Endodermal cell (in vitro differentiated cells): Measurements from ENCODE around the gene HCFC1. TPM values are rescaled to one million over a fixed set of nuclear protein-coding genes. Genes with fewer than 3 reads are reported as not detected.

ENCODE experiments used
- DNase-seq: peaks from one replicate; pipeline ENCODE4 v3.0.0-alpha.2; 2017
- H3K27ac ChIP-seq: 2 replicates; pipeline ENCODE4 v1.5.1; 2013; ENCODE audit warnings: mild to moderate bottlenecking, low read depth, low read length, moderate library complexity
- H3K27me3 ChIP-seq: 2 replicates; pipeline ENCODE4 v1.6.1; 2013; ENCODE audit warnings: mild to moderate bottlenecking, low read length, moderate library complexity; ENCODE audit not compliant: insufficient read depth, control insufficient read depth, poor library complexity, severe bottlenecking
- H3K36me3 ChIP-seq: 2 replicates; pipeline ENCODE4 v1.7.0; 2013; ENCODE audit warnings: mild to moderate bottlenecking, low read length, moderate library complexity; ENCODE audit not compliant: control insufficient read depth, insufficient read depth
- H3K4me1 ChIP-seq: one replicate; pipeline ENCODE4 v1.7.0; 2013; ENCODE audit warnings: low read length; ENCODE audit not compliant: control insufficient read depth, insufficient read depth
- H3K4me3 ChIP-seq: 2 replicates; pipeline ENCODE4 v1.5.1; 2013; ENCODE audit warnings: mild to moderate bottlenecking, low read length, moderate library complexity
- H3K9ac ChIP-seq: 2 replicates; pipeline ENCODE4 v1.6.1; 2013; ENCODE audit warnings: mild to moderate bottlenecking, low read length, moderate library complexity; ENCODE audit not compliant: poor library complexity, severe bottlenecking; ENCODE audit errors: extremely low read depth
- H3K9me3 ChIP-seq: 2 replicates; pipeline ENCODE4 v1.6.1; 2013; ENCODE audit warnings: mild to moderate bottlenecking, low read length, moderate library complexity; ENCODE audit not compliant: control insufficient read depth
- H3K27ac Mint-ChIP-seq: 2 replicates; pipeline ENCODE4 v1.8.0; 2020; ENCODE audit warnings: mixed read lengths
- H3K27me3 Mint-ChIP-seq: 2 replicates; pipeline ENCODE4 v1.8.0; 2021; ENCODE audit warnings: mild to moderate bottlenecking, mixed read lengths; ENCODE audit not compliant: insufficient read depth
- H3K36me3 Mint-ChIP-seq: 2 replicates; pipeline ENCODE4 v1.8.0; 2020; ENCODE audit warnings: low read depth, mixed read lengths
- H3K4me1 Mint-ChIP-seq: 2 replicates; pipeline ENCODE4 v1.8.0; 2020; ENCODE audit warnings: mixed read lengths
- H3K4me3 Mint-ChIP-seq: 2 replicates; pipeline ENCODE4 v1.8.0; 2020; ENCODE audit warnings: mild to moderate bottlenecking, moderate library complexity, mixed read lengths
- H3K9me3 Mint-ChIP-seq: 2 replicates; pipeline ENCODE4 v1.8.0; 2020; ENCODE audit warnings: mild to moderate bottlenecking, mixed read lengths
- CTCF ChIP-seq: fragments of 200-600 bp; sonication (generic); conservative IDR thresholded peaks from 2 replicates; pipeline ENCODE4 v1.5.0; 2021; ENCODE audit warnings: antibody characterized with exemption, mild to moderate bottlenecking
- WGBS, 2 experiments: methylation state at CpG; one replicate each; pipeline versions ENCODE4 v1.1.5 to v1.1.7; 2013; ENCODE audit warnings: missing lambda C conversion rate in 2 of 2, mixed read lengths in 1 of 2; ENCODE audit not compliant: insufficient coverage in 1 of 2, insufficient read length in 1 of 2; 5-methylcytosine and 5-hydroxymethylcytosine counted together
- total RNA-seq, 2 donors: library from RNA; stranded (reverse); fragmentation: NEBNext Ultra II Directional in 1 of 2; extraction: Animal tissue kit (Norgen Biotek cat#: 25700) in 1 of 2; gene quantifications; 2 replicates in 1 of 2; 3 replicates in 1 of 2; pipeline ENCODE4 v1.2.1, GENCODE V29; 2021

Gene HCFC1
- total RNA-seq, 2 donors from 2014 or later, result 93.4 to 112 TPM

GRCh38 chrX:153927672-153927921 lies 44.0 kb downstream of the HCFC1 start:
- no peak for TF ChIP-seq CTCF
- Mint-ChIP-seq H3K27ac (peak overlapping the region; percentile 86), H3K36me3 (peaks cover 12% of the 10 kb centered on the region), H3K27me3 (no peaks in the 10 kb centered on the region), H3K9me3 (peaks cover 71% of the 10 kb centered on the region), H3K4me3 (peak overlapping the region; percentile 71), H3K4me1 (peaks cover 3% of the 10 kb centered on the region)
- H3K9me3 ChIP-seq, result no peaks in the 10 kb centered on the region
- H3K27ac ChIP-seq, result peak overlapping the region; percentile 94
- DNase-seq, result no peak
- 3% methylated on average over 8 of the region's 8 CpGs; no CpG with 5 or more reads in 1 of the 2 experiments for WGBS, 2 experiments
- H3K27me3 ChIP-seq, result no peaks in the 10 kb centered on the region
- H3K9ac ChIP-seq, result peak overlapping the region; percentile 79
- H3K36me3 ChIP-seq, result peaks cover 5% of the 10 kb centered on the region
- peak overlapping the region; percentile 82 for H3K4me3 ChIP-seq
- no peaks in the 10 kb centered on the region for H3K4me1 ChIP-seq

GRCh38 chrX:153926858-153927671 lies 44.6 kb downstream of the HCFC1 start:
- no peaks in the 10 kb centered on the region for H3K27me3 ChIP-seq
- no peak for TF ChIP-seq CTCF
- H3K9me3 ChIP-seq, result no peaks in the 10 kb centered on the region
- no peak for DNase-seq
- peaks cover 70% of the 10 kb centered on the region for H3K9me3 Mint-ChIP-seq
- H3K4me3 Mint-ChIP-seq, result peak overlapping the region; percentile 71
- H3K9ac ChIP-seq, result peak overlapping the region; percentile 79
- 10 to 29% methylated on average over 7 to 25 of the region's 31 CpGs for WGBS, 2 experiments
- no peaks in the 10 kb centered on the region for H3K27me3 Mint-ChIP-seq
- H3K4me1 ChIP-seq, result no peaks in the 10 kb centered on the region
- H3K36me3 ChIP-seq, result peaks cover 5% of the 10 kb centered on the region
- peaks cover 6% of the 10 kb centered on the region for H3K4me1 Mint-ChIP-seq
- peaks cover 12% of the 10 kb centered on the region for H3K36me3 Mint-ChIP-seq
- peak overlapping the region; percentile 82 for H3K4me3 ChIP-seq
- H3K27ac ChIP-seq, result peak overlapping the region; percentile 94
- peak overlapping the region; percentile 86 for H3K27ac Mint-ChIP-seq

- H3K27ac ChIP-seq, result peak overlapping the region; percentile 94
- H3K36me3 ChIP-seq, result peaks cover 4% of the 10 kb centered on the region
- H3K27me3 ChIP-seq, result no peaks in the 10 kb centered on the region
- Mint-ChIP-seq H3K4me1 (peaks cover 6% of the 10 kb centered on the region), H3K9me3 (peaks cover 66% of the 10 kb centered on the region), H3K36me3 (peaks cover 8% of the 10 kb centered on the region), H3K27me3 (no peaks in the 10 kb centered on the region), H3K4me3 (peak overlapping the region; percentile 71), H3K27ac (no peak overlapping the region)
- H3K9ac ChIP-seq, result no peak overlapping the region
- no peaks in the 10 kb centered on the region for H3K4me1 ChIP-seq
- H3K9me3 ChIP-seq, result no peaks in the 10 kb centered on the region
- H3K4me3 ChIP-seq, result no peak overlapping the region
- no peak for TF ChIP-seq CTCF
- no peak for DNase-seq
- 23% methylated on average over 3 of the region's 4 CpGs; no CpG with 5 or more reads in 1 of the 2 experiments for WGBS, 2 experiments
These were observed 45.1 kb downstream of the HCFC1 start for GRCh38 chrX:153926552-153926857.
